ENCODE measurements around the gene NEU4.

DNA sequence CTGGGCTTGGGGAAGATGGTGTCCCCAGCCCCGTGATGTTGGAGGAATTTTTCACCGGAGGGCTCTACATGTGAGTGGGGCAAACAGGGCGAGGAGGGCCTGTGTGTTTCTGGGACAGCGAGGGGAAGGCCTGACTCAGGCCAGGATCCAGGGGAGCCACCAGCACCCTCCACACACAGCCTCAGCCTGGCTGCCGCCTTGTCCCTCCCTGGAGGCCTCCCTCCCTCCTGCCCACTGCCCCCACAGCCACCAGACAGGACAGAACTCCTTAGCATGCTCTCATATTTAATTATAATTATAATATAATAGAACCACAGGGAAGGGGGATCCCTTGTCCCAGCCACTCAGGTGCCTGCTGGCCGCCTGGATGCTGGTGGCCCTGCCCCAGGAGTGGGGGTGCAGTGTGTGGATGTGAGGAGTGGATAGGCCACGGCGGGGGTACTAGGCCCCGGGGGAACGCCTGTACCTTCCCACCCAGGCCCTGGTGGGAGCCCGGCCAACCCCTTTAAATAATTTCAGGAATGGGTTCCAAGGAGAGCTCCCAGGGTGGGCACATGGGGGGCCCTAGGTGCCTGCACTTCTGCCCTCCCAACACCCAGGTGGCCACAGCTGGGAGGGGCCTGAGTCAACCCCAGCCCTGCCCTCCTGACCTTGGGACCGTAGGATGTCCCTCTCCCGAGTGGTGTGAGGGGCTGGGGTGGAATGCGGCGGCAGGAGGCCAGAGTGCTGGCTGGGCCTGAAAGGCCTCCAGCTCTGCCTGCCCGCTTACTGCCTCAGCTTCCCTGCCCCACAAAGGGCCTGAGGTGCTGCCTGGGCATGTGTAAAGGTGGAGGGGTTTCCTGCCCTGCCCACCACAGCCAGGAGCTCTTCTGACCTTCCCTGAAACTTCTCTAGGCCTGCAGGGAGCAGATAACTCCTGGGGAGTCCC lies 40.9 kb downstream of the NEU4 start:
- TF ChIP-seq, protein P1, sequence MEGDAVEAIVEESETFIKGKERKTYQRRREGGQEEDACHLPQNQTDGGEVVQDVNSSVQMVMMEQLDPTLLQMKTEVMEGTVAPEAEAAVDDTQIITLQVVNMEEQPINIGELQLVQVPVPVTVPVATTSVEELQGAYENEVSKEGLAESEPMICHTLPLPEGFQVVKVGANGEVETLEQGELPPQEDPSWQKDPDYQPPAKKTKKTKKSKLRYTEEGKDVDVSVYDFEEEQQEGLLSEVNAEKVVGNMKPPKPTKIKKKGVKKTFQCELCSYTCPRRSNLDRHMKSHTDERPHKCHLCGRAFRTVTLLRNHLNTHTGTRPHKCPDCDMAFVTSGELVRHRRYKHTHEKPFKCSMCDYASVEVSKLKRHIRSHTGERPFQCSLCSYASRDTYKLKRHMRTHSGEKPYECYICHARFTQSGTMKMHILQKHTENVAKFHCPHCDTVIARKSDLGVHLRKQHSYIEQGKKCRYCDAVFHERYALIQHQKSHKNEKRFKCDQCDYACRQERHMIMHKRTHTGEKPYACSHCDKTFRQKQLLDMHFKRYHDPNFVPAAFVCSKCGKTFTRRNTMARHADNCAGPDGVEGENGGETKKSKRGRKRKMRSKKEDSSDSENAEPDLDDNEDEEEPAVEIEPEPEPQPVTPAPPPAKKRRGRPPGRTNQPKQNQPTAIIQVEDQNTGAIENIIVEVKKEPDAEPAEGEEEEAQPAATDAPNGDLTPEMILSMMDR (IDR thresholded peaks at IDR 0.05), result no peak
- no peak for TF ChIP-seq POLR2A (IDR thresholded peaks at IDR 0.05)

Data from testis (tissue), 2 donors.